Measurements from ENCODE around the gene MTX3.

DNA sequence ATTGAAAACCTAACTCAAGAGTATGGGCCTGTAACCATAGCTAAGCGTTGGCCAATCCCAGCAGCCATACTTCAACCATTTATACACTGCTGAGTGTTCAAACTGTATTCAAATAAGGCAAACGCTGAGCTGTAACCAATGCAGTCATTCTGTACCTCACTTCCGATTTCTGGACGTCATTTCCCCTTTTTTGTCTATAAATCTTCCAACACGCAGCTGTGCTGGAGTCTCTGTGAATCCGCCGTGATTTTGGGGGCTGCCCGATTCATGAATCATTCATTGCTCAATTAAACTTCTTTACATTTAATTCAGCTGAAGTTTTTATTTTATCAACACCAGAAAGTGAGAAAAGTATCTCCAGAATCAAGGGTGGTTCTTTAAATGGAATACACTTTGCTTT is 31.7 kb downstream of the MTX3 start:
- TF ChIP-seq, protein P1, sequence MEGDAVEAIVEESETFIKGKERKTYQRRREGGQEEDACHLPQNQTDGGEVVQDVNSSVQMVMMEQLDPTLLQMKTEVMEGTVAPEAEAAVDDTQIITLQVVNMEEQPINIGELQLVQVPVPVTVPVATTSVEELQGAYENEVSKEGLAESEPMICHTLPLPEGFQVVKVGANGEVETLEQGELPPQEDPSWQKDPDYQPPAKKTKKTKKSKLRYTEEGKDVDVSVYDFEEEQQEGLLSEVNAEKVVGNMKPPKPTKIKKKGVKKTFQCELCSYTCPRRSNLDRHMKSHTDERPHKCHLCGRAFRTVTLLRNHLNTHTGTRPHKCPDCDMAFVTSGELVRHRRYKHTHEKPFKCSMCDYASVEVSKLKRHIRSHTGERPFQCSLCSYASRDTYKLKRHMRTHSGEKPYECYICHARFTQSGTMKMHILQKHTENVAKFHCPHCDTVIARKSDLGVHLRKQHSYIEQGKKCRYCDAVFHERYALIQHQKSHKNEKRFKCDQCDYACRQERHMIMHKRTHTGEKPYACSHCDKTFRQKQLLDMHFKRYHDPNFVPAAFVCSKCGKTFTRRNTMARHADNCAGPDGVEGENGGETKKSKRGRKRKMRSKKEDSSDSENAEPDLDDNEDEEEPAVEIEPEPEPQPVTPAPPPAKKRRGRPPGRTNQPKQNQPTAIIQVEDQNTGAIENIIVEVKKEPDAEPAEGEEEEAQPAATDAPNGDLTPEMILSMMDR (IDR thresholded peaks at IDR 0.05): no peak
- TF ChIP-seq POLR2A (IDR thresholded peaks at IDR 0.05): no peak

All from gastroesophageal sphincter (tissue), 3 donors.